HepG2 (cell line): ENCODE measurements around the gene ACO1. TPM values are rescaled to one million over a fixed set of nuclear protein-coding genes. Genes with fewer than 3 reads are reported as not detected.

ENCODE experiments used
- DMAP1 ChIP-seq: IDR thresholded peaks from 2 replicates; pipeline ENCODE4 v1.6.1; 2016
- TBX3 ChIP-seq: fragments of 450-650 bp; IDR thresholded peaks from 2 replicates; pipeline ENCODE4 v1.6.1; 2017; ENCODE audit warnings: antibody characterized with exemption, mild to moderate bottlenecking, inconsistent platforms, borderline replicate concordance
- ZNF180 ChIP-seq: sonication (generic); formaldehyde crosslinking; IDR thresholded peaks from 2 replicates; pipeline ENCODE4 v1.4.0; 2020; ENCODE audit warnings: low read depth, missing genetic modification reagents, borderline replicate concordance
- ZNF274 ChIP-seq: sonication (generic); formaldehyde crosslinking; IDR thresholded peaks from 2 replicates; pipeline ENCODE4 v1.5.1; 2020; ENCODE audit warnings: mild to moderate bottlenecking, missing genetic modification reagents
- polyA plus RNA-seq, 8 experiments: library from polyadenylated mRNA; depleted of rRNA in 3 of 8; stranded (reverse) in 7 of 8; unstranded in 1 of 8; fragments of >200 nt; fragmentation: Illumina TruSeq in 4 of 8; extraction: Trizol in 4 of 8; gene quantifications; 2 replicates each; pipeline versions ENCODE4 v1.2.1 to v1.2.3, GENCODE V29; 2011 to 2016; ENCODE audit warnings: low read depth in 4 of 8, missing spikeins in 1 of 8, mixed read lengths in 1 of 8; ENCODE audit not compliant: insufficient read depth in 1 of 8
- total RNA-seq, 5 experiments: library from RNA; depleted of rRNA; stranded (reverse); fragments of >200 nt; fragmentation: Illumina TruSeq; extraction: Trizol; gene quantifications; 2 replicates each; pipeline ENCODE4 v1.2.3, GENCODE V29; 2016; ENCODE audit warnings: low read depth in 1 of 5
- TF ChIP-seq, protein P1 (sequence below): sonication (generic); formaldehyde crosslinking; IDR thresholded peaks from 2 replicates; pipeline ENCODE4 v1.5.0; 2020; ENCODE audit warnings: missing genetic modification reagents, mild to moderate bottlenecking, borderline replicate concordance

The ACO1 gene
- total and polyA plus RNA-seq, 2 of the 13 experiments (the other 11 are each of a cell fraction or from before 2014, with no cell fraction given), result 20.1 to 48.2 TPM

DNA sequence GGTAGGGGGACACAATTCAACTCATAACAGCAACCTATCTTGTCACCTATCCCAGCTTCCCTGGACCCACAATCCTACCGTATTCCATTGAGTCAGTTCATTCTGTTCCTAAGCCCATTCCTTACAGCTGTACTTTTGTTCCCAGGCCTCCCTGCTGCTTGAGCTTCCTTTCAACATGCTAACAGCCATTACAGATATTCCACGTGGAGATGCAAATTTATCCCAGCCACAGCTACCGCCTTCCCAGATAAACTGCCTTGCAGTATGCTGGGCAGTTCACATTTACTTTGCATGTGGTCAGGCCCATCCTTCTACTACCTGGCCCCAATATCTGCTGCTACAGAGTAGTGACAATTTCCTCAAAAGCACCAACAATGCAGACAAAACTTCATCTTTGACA lies 118.6 kb downstream of the ACO1 start (continued):
- TF ChIP-seq, protein P1, sequence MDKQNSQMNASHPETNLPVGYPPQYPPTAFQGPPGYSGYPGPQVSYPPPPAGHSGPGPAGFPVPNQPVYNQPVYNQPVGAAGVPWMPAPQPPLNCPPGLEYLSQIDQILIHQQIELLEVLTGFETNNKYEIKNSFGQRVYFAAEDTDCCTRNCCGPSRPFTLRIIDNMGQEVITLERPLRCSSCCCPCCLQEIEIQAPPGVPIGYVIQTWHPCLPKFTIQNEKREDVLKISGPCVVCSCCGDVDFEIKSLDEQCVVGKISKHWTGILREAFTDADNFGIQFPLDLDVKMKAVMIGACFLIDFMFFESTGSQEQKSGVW (CRISPR knock-in tag), result no peak
- TF ChIP-seq ZNF180 (no peak), ZNF274 (CRISPR knock-in tag) (no peak), TBX3 (no peak), DMAP1 (CRISPR knock-in tag) (no peak)
- TF ChIP-seq, all 625 proteins: peak for 0

Other genes with a start within 250 kb of the ACO1 start
- 8.2 and 12.2 TPM in 2 replicates for gene RIGI, start 141.6 kb downstream of the ACO1 start, total RNA-seq (2016; rRNA removed; fragmentation: Illumina TruSeq; extraction: Trizol)
- gene RIGI, start 141.6 kb downstream of the ACO1 start, polyA plus RNA-seq (2011; rRNA removed), result 2.4 and 3.0 TPM in 2 replicates
- gene SMIM27, start 167.7 kb downstream of the ACO1 start, total RNA-seq (2016; rRNA removed; fragmentation: Illumina TruSeq; extraction: Trizol), result 13.3 and 17.9 TPM in 2 replicates
- gene SMIM27, start 167.7 kb downstream of the ACO1 start, polyA plus RNA-seq (2011; rRNA removed), result 19.0 and 22.5 TPM in 2 replicates
- 19.6 and 28.8 TPM in 2 replicates for gene TOPORS, start 167.9 kb downstream of the ACO1 start, total RNA-seq (2016; rRNA removed; fragmentation: Illumina TruSeq; extraction: Trizol)
- 6.1 and 6.8 TPM in 2 replicates for gene TOPORS, start 167.9 kb downstream of the ACO1 start, polyA plus RNA-seq (2011; rRNA removed)
- gene NDUFB6, start 188.5 kb downstream of the ACO1 start, total RNA-seq (2016; rRNA removed; fragmentation: Illumina TruSeq; extraction: Trizol), result 81.9 and 106 TPM in 2 replicates
- 21.5 and 31.2 TPM in 2 replicates for gene NDUFB6, start 188.5 kb downstream of the ACO1 start, polyA plus RNA-seq (2011; rRNA removed)